Ammon's horn (tissue), 1 donor: ENCODE measurements around the gene PTPRN2.

Experiments
- DNase-seq: peaks from one replicate; pipeline ENCODE4 v3.0.0-alpha.2; 2016; ENCODE audit warnings: low spot score

The PTPRN2 gene

DNA sequence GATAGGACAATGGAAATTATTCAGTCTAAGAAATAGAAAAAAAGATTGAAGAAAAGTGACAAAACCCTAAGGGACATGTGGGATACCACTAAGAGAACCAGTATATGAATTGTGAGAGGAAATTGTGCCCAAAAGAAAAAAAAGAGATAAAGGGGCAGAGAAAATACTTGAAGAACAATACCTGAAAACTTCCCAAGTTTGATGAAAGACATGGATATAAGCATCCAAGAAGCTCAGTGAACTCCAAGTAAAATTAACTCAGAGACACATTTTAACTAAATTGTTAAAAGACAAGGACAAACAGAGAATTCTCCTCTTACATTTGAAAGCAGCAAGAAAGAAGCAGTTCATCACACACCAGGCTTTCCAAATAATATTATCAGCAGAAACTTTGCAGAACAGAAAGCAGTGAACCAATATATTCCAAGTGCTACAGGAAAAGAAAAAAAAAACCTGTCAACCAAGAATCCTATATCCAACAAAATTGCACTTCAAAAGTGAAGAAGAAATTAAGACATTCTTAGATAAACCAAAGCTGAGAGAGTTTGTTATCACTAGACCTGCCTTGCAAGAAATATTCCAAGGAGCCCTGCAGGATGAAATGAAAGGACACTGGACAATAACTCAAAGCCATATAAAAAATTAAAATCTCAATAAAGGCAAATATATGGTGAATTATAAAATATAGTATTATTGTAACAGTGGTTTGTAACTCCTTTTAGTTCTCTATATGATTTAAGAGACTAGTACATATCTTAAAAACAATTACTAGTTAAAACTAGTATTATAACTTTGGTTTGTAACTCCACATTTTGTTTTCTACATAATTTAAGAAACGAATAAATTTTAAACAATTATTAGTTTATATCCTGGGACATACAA lies 470.0 kb downstream of the PTPRN2 start:
- no peak for DNase-seq

DNA sequence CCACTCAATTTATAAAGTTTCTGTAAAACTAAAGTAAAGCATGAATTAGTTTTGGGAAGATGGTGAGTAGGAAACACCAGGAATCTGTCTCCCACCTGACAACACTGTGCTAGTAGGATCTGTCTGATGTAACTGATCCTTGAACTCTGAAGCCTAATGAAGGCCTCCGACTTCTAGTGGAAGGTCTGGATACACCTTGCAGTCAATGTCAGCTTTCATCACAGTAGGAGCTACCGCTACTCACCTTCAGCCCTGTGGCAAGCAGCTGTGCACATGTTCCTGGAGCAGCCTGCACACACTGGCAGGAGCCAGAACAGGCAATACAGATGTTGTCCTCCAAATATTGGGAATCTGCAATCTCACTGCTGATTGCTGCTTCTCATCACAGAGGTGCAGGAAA lies 471.4 kb downstream of the PTPRN2 start:
- no peak for DNase-seq

DNA sequence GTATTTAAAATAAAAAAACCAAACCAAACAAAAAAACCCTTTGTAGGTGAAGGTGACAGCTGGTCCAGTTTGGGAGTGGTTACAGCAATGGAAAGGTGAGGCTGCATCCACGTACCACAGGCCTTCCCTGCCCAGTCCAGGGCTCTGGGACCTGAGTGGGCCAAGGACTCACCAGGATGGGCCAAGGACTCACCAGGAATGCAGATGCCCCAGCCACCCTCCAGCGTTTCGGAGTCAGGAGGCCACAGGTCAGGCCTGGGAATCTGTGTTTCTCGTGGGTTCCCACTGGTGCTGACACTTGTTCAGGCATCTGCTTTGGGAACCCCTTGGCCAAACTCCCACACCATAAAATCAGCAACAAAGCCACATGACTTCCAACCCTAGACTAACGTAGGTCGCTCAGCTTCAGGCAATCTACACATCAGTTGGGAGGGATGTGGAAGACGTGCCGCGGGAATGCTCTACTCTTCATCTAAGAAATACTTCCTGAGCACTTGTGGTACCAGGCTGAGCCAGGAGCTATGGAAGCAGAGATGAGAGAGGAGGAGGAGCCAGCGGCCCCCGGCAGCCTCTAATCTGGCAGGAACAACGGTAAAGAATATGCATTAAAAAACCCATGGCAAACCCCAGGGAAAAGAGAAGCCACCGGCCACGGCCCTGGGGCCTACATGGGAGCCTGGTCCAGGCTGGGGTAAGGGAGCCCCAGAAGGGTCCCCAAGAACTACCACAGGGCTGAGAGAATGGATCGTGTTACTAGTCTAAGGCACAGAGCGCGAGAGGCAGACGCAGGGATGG lies 473.4 kb downstream of the PTPRN2 start:
- no peak for DNase-seq

DNA sequence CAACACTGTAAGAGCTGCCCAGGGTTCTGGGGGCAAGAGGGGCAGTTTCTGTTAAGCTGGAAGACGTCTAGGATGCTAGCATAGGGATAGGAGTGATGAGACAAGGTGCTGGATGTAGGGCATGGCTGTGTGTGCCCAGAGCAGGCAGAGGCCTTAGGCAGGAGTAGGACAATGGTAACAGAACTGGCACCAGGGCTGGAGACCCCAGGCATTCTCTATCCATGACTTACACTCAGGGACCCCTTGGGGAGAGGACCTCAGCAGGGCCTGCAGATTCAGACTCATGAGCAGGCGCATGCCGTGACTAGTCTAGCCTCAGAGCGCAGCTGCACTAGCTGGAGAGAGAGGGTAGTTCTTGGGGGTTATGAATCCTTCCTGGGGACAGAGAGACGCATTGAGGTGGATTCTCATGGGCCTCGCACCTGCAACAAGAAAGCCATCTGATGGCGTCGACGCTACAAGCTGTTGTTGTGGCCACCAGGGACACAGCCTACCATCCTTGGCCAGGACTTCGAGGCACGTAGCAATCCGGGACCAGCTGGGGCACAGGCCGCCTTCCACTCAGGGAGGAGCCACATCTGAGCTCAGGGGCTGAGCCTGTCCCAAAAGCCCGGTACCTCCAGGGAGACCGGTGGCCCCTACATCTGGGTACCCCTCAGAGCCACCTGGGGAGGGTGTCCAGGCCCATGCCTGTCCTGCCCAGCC lies 474.1 kb downstream of the PTPRN2 start:
- DNase-seq = no peak

DNA sequence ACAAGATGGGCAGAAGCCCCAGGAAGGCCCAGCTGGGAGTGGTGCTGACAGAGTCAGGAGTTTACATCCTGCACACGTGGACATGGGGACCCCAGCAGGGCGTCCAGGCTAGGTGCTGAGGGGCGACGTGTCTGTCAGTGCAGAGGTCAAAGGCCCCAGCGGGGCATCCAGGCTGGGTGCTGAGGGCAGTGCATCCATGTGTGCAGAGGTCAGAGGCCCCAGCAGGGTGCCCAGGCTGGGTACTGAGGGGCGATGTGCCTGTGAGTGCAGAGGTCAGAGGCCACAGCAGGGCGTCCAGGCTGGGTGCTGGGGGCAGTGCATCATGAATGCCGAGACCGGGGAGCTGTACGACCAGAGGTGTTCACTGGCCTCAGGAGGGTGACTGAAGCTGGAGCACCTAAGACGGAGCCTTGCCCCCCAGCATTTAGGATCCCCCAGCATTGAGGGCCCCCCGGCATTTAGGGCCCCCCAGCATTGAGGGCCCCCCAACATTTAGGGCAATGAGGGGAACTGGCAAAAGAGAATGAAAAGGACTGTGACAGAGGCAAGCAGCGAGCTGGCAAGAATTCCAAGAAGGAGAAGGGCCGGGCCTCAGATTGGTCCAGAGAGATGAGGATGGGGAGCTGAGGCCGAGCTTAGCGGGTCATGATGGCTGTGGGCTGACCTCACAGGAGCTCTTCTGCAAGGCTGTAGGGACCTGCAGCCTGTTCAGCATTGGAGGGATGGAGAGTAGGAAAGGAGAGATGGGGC lies 474.9 kb downstream of the PTPRN2 start:
- DNase-seq = no peak

DNA sequence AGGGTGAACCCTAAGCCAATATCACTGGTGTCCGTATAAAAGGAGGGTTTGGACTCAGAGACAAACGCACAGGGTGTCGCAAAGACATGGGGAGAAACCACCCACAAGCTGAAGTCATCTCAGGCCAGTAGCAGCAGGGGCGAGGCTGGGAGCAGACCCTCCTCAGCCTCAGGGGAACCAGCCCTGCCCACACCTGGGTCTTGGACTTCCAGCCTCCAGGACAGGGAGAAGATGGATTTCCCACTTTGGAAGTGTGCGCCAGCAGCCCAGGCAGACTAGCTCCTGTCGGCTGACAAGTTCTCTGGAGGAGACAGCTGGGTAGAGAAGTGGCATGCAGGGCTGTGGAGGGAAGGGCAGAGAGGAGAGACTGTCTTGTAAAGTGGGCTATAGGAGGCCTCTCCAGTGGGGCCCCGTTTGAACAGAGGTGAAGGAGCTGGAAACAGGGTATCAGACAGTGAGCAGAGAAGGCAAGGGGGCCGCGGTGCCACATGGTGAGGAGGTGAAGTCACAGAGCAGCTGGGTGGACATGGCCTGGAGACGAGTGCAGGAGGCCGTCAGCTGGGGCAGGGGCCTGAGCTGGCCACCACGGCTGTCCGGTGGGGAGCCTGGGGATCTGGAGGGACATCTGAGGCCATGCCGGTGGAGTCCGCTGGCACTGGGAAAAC lies 475.6 kb downstream of the PTPRN2 start:
- DNase-seq = no peak

DNA sequence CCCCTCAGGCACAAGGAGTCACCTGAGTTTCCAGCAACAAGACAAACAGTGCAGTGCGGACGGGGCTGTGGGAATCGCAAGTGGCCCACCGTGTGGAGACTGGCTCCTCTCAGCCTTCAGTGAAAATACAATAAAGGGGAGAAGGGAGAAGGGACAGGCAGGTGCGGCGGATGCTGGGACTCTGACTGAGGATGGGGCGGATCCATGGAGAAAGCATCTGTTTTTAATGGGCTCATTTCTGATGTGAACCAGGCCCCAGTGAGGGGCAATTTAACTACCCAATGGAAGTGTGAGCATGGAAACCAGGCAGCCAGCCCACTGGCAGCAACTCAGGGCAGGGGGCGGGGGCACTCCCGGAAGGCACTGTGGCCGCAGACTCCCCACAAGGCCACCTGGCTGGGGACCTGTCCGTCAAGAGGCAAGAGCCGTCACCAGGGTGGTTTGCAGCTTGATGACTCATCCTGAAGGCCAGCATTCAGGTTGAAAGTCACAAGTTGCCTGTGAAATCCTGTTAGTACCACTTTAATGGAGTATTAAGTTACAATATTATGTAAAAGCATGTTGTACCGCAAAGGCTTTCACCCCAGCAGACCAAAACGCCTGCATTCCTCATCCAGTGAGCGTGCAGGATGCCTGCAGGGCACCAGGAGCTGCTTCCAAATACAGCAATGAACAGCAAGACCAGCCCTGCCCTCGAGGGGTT lies 476.4 kb downstream of the PTPRN2 start:
- DNase-seq = no peak

DNA sequence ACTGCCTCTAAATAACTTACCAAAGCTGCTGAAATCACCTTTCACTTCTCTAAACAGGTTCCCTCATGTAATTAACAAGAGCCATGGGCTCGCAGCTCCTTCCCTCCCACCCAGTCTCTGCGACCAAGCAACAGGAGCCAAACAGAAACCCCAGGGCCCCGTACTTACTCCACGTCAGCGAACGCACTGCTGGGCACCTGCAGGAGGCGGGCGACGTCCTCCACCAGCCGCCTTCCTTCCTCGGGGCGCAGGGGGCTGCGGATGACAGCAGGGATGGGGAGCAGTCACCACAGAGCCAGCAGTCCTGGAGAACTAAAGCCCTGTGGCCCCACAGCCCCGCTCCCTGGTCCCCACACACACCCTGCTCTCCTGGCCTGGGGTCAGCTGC lies 477.0 kb downstream of the PTPRN2 start:
- no peak for DNase-seq

DNA sequence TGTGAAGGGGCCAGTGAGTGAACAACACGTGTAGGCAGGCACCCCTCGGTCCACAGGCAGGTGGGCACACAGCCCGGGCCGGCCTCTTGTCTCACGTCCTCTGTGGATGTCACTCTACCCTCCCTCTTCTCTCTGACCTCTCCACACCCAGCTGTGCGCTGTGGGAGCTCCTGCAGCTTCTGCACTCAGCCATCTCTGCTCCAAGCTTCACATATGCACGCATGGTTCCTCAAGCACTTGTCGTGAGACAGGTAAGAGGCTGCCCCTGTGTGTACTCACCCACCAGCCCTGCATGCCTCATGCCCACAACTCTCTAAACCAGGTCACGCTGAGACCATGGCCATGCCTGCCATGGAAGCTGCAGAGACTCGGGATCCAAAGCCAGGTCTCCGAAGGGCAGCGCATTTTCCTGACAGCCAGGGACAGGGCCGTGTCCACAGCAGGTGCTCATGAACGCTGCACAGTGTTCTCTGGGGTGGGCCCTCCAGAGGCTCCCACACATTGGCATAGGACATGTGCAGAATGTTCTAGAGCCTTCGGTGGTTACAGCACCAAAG lies 477.5 kb downstream of the PTPRN2 start:
- no peak for DNase-seq

DNA sequence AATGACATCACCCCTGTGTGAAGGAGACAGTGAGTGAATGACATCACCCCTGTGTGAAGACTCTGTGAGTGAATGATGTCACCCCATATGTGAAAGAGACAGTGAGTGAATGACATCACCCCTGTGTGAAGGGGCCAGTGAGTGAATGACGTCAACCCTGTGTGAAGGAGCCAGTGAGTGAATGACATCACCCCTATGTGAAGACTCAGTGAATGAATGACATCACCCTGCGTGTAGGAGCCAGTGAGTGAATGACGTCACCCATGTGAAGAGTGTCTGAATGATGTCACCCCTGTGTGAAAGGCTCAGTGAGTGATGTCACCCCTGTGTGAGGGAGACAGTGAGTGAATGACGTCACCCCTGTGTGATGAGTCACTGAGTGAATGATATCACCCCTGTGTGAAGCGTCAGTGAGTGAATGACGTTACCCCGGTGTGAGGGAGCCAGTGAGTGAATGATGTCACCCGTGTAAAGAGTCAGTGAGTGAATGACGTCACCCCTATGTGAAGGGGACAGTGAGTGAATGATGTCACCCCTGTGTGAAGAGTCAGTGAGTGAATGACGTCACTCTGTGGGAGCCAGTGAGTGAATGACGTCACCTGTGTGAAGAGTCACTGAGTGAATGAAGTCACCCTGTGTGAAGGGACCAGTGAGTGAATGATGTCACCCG lies 478.1 kb downstream of the PTPRN2 start:
- DNase-seq = no peak

DNA sequence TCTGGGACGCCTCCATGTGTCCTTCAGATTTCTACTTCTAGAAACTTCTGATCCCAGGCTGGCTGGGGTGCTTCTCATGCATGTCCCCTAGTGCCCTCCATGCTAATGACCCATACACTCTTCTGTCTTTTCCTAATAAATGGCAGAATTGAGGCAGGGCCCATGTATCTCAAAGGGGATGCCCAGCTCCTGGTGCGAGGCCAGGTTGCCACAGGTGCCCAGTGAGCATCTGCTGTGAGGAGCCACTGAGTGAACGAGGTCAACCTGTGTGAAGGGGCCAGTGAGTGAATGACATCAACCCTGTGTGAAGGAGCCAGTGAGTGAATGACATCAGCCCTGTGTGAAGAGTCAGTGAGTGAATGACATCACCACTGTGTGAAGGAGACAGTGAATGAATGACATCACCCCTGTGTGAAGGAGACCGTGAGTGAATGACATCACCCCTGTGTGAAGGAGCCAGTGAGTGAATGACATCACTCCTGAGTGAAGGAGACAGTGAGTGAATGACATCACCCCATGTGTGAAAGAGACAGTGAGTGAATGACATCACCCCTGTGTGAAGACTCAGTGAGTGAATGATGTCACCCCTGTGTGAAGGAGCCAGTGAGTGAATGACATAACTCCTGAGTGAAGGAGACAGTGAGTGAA lies 478.9 kb downstream of the PTPRN2 start:
- DNase-seq = no peak

DNA sequence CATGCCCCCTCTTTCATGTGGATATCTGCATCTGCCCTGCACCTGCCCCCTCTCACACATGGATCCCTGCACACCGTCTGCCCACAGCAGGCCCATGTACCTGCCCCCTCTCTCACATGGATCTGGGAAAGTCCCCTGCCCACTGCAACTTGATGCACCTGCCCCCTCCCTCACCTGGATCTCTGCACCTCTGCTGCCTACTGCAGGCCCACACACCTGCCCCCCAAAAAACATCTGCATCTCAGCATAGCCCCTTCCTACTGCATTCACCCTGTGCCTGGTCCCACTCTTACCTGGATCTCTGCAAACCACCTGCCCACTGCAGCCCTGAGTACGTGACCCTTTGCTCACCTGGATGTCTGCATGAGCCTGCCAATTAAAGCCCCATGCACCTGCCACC lies 479.8 kb downstream of the PTPRN2 start:
- no peak for DNase-seq

DNA sequence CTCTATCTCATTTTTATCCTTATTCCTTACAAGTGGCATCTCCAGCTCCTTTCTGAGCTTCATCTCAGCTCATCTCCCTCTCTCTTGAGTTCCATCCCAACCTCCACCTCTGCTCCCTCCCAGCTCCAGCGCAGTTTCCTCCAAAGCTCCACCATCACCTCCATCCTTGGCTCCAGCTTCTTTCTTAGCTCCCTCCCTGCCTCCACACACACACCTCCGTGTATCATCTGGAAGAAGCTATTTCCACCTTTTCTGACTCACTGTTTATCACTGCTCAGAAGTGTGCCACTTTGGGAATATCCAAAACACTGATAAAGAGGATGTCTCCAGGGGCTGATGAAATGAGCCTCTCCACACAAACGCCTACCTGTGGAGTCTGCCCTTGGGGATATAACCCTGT lies 481.4 kb downstream of the PTPRN2 start:
- DNase-seq = no peak

DNA sequence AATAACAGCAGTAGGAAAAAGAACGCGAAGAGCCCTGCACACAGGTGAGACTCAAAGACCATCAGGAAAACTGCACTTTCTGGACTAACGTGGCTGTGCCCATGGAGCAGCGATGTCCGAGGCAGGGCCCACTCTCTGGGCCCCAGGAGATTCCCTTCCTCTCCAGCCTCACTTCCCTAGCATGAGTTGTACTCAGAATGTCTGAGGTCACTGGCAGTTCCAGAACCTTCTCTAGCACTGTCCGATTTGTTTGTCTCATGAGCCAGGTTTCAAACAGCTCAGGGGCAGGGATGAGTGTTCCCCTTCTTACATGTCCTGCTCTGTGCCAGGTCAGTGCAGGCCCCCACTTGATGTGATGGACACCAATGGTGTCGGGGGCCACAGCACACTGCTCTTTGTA lies 484.2 kb downstream of the PTPRN2 start:
- no peak for DNase-seq

DNA sequence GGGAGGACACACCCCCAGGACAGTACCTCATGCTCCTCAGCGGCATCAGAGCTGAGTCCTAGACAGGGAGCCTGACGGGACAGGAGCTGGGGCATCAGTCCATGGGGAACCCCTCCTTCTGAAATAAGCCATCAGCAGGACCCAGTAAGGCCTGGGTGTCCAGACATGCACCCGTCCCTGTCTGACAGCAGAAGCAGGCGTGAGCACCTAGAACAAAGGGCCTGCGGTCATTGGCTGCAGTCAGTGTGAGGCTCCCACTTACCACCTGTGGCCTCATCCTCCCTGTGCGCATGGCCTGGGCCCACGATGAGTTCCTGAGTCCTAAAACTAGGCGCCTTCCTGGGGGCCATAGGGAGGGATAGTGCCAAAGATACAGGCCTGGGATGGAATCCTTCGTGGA lies 484.7 kb downstream of the PTPRN2 start:
- no peak for DNase-seq

DNA sequence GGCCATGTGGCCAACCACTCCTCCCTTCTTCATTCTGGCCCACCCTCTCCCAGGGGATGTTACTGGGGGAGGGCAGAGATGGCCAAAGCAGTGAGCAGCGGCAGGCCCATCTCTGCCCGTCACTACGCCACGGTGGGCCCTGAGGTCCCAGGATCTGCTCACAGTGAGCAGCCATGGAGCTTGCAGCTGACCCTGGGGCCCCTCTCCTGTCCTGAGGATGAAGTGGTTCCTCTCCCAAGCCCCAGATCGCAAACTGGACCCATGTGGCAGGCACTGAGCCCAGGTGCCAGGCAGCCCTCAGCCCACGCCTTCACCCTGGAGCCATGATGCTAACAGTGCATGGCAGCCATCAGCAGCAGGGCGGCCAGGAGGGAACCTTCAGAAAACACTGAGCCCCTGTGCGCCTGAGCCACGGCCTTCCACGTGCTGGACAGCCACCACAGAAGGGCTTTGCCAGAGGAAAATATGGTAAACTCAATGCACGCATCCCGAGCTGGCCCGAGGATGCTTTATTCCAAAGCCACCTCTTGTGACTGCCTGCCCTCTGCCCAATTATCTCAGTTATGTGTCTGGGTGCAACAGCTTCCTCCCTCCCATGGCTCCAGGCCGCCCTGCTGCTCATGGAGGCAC lies 485.7 kb downstream of the PTPRN2 start:
- no peak for DNase-seq

DNA sequence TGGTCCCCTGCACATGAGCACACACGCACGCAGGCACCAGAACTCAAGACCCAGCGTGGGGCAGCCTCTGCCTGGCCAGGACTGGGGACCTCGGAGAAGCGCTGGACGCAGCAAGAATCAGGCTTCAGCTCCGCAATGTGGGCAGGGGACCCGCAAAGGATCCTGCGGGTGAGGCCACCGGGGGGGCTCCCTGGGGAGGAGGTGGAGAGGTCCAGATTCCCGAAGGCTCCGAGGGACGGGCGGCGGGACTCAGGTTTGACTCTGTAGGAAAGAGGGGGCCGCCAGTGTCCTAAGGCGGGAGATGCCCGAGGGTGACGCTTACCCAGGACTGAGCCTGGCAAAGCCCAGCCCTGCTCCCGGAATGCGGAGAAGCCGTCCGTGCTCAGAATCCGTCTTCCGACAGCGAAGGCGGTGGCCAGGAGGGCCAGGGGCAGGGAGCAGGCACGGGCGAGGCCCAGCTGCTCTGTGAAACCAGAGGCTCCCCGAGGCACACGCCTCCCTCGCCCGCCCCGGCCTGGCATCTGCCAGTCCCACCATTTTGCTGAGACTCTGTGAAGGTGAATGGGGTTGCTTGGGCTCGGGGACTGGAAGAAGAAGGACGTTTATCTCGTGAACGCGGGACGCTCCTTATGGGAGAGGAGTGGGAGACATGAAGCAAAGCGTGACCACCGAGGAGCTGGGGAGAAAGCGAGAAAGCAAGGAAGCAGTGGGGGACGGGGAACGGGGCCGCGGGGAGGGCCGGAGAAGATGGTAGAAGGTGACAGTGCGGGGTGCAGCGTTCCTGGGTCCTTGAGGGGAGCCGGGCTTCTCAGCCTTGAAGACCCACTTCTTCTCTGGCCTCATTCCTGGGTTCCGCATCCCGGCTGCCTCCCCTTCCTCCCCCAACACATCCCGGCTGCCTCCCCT lies 489.2 kb downstream of the PTPRN2 start:
- no peak for DNase-seq
